Keratinocyte (primary cell): Measurements from ENCODE around the gene NRG3. TPM values are rescaled to one million over a fixed set of nuclear protein-coding genes. Genes with fewer than 3 reads are reported as not detected.

Experiments
- DNase-seq: peaks from one replicate; pipeline ENCODE4 v3.0.0-alpha.2; 2011; ENCODE audit warnings: low read depth, missing footprints, low spot score
- FAIRE-seq: peaks from 2 replicates; lab custom pipeline; 2011; peaks lifted over from hg19 to GRCh38; lab: Jason Lieb, UNC
- H2AFZ ChIP-seq: 2 replicates; pipeline ENCODE4 v1.6.0; 2012; ENCODE audit warnings: low read length, control low read depth, inconsistent platforms; ENCODE audit not compliant: control insufficient read depth
- H3K27ac ChIP-seq: 2 replicates; pipeline ENCODE4 v1.5.1; 2011; ENCODE audit warnings: low read length; ENCODE audit not compliant: control insufficient read depth, insufficient read depth
- H3K27me3 ChIP-seq: 3 replicates; pipeline ENCODE4 v1.6.0; 2011; ENCODE audit warnings: low read length; ENCODE audit not compliant: control insufficient read depth, insufficient read depth; ENCODE audit errors: extremely low read depth
- H3K36me3 ChIP-seq, 2 experiments: 2 replicates in 1 of 2; 3 replicates in 1 of 2; pipeline ENCODE4 v1.5.1; 2011; ENCODE audit warnings: low read length in 2 of 2, mild to moderate bottlenecking in 1 of 2; ENCODE audit not compliant: control insufficient read depth in 2 of 2, insufficient read depth in 2 of 2; ENCODE audit errors: extremely low read depth in 1 of 2
- H3K4me1 ChIP-seq: 3 replicates; pipeline ENCODE4 v1.5.1; 2011; ENCODE audit warnings: low read length; ENCODE audit not compliant: control insufficient read depth, insufficient read depth; ENCODE audit errors: extremely low read depth
- H3K4me2 ChIP-seq: 3 replicates; pipeline ENCODE4 v1.6.0; 2011; ENCODE audit warnings: low read depth, low read length; ENCODE audit not compliant: control insufficient read depth, insufficient read depth; ENCODE audit errors: extremely low read depth
- H3K4me3 ChIP-seq, 3 experiments: fragments of 200-600 bp in 1 of 3; sonication (generic) in 1 of 3; 2 replicates in 2 of 3; 3 replicates in 1 of 3; pipeline ENCODE4 v1.5.1; 2011 to 2016; ENCODE audit warnings: low read length in 3 of 3, mild to moderate bottlenecking in 3 of 3, control low read depth in 2 of 3, inconsistent platforms in 1 of 3, low read depth in 1 of 3, mixed read lengths in 1 of 3, mixed run types in 1 of 3, moderate library complexity in 1 of 3; ENCODE audit not compliant: control insufficient read depth in 2 of 3, insufficient read depth in 2 of 3; ENCODE audit errors: extremely low read depth in 1 of 3
- H3K79me2 ChIP-seq: 2 replicates; pipeline ENCODE4 v1.6.0; 2012; ENCODE audit warnings: low read length; ENCODE audit not compliant: control insufficient read depth, insufficient read depth
- H3K9ac ChIP-seq: 3 replicates; pipeline ENCODE4 v1.6.0; 2011; ENCODE audit warnings: low read length; ENCODE audit not compliant: control insufficient read depth, insufficient read depth; ENCODE audit errors: extremely low read depth
- H3K9me1 ChIP-seq: 3 replicates; pipeline ENCODE4 v1.6.0; 2011; ENCODE audit warnings: low read length; ENCODE audit not compliant: control insufficient read depth, insufficient read depth; ENCODE audit errors: extremely low read depth
- H3K9me3 ChIP-seq: 2 replicates; pipeline ENCODE4 v1.5.1; 2012; ENCODE audit warnings: low read depth, low read length; ENCODE audit not compliant: control insufficient read depth
- H4K20me1 ChIP-seq: 3 replicates; pipeline ENCODE4 v1.6.0; 2011; ENCODE audit warnings: low read length; ENCODE audit not compliant: control insufficient read depth, insufficient read depth; ENCODE audit errors: extremely low read depth
- CTCF ChIP-seq, 3 experiments: IDR thresholded peaks in 1 of 3; conservative IDR thresholded peaks in 1 of 3; optimal IDR thresholded peaks in 1 of 3; 2 replicates in 2 of 3; 3 replicates in 1 of 3; pipeline versions ENCODE3 to v1.5.1; 2011; ENCODE audit warnings: low read length in 3 of 3, mild to moderate bottlenecking in 3 of 3, moderate library complexity in 2 of 3, control low read depth in 1 of 3, inconsistent platforms in 1 of 3; ENCODE audit not compliant: insufficient read depth in 2 of 3; ENCODE audit errors: extremely low read depth in 1 of 3
- EZH2 ChIP-seq: IDR thresholded peaks from one replicate; pipeline ENCODE4 v1.6.1; 2012; ENCODE audit warnings: inconsistent platforms, mild to moderate bottlenecking, low read length, moderate library complexity
- dilution Hi-C: fragments of 300-500 bp; cut with MboI; formaldehyde crosslinking; loops from one replicate; pipeline ENCODE4 v1.7.0; 2020; ENCODE audit warnings: low sequenced_read_pairs; ENCODE audit not compliant: extremely low pct_ligation_motif_present
- polyA plus RNA-seq, 5 experiments: library from polyadenylated mRNA; depleted of rRNA in 3 of 5; stranded (reverse) in 3 of 5; stranded (forward) in 1 of 5; unstranded in 1 of 5; fragments of >200 nt; gene quantifications; 1 replicate in 1 of 5; 2 replicates in 3 of 5; 3 replicates in 1 of 5; pipeline versions ENCODE4 v1.2.1 to v1.2.3, GENCODE V29; 2011 to 2012; ENCODE audit warnings: missing spikeins in 2 of 5, low read depth in 1 of 5, low replicate concordance in 1 of 5

Gene NRG3
- polyA plus RNA-seq, 1 donor (not counting 4 experiments of a cell fraction or from before 2014, with no cell fraction given) = not detected

- no peak overlapping the region for H3K4me3 ChIP-seq
- no peaks in the 10 kb centered on the region for H3K9me1 ChIP-seq
- no peaks in the 10 kb centered on the region for H3K27me3 ChIP-seq
- FAIRE-seq (no peak), DNase-seq (no peak)
- no peaks in the 10 kb centered on the region for H3K79me2 ChIP-seq
- H3K36me3 ChIP-seq = no peaks in the 10 kb centered on the region
- no peaks in the 10 kb centered on the region for H3K9me3 ChIP-seq
- no peak overlapping the region for H3K27ac ChIP-seq
- no peak overlapping the region for H3K9ac ChIP-seq
- no peak overlapping the region for H2AFZ ChIP-seq
- dilution Hi-C loops = no loop called here
- no peaks in the 10 kb centered on the region for H4K20me1 ChIP-seq
- no peaks in the 10 kb centered on the region for H3K4me1 ChIP-seq
- no peak overlapping the region for H3K4me2 ChIP-seq
- TF ChIP-seq EZH2 (no peak), CTCF (optimal IDR thresholded peaks at IDR 0.05 in 1 of 3, IDR thresholded peaks at IDR 0.05 in 1 of 3, conservative IDR thresholded peaks at IDR 0.05 in 1 of 3; ENCODE audit: extremely low read depth in 1 of 3, insufficient read depth in 2 of 3, low read length in 3 of 3) (no peak)
These were observed 217.1 kb downstream of the NRG3 start for GRCh38 chr10:82092111-82092510.

GRCh38 chr10:82124713-82125112 is 249.7 kb downstream of the NRG3 start:
- Histone ChIP-seq H3K4me2 (no peak overlapping the region), H3K9me1 (no peaks in the 10 kb centered on the region), H3K9ac (no peak overlapping the region), H3K27me3 (no peaks in the 10 kb centered on the region), H3K27ac (no peak overlapping the region), H3K9me3 (no peaks in the 10 kb centered on the region), H3K4me3 (no peak overlapping the region), H2AFZ (no peak overlapping the region), H3K4me1 (no peaks in the 10 kb centered on the region), H3K36me3 (no peaks in the 10 kb centered on the region), H4K20me1 (no peaks in the 10 kb centered on the region), H3K79me2 (no peaks in the 10 kb centered on the region)
- dilution Hi-C loops = no loop called here
- TF ChIP-seq EZH2 (no peak), CTCF (optimal IDR thresholded peaks at IDR 0.05 in 1 of 3, IDR thresholded peaks at IDR 0.05 in 1 of 3, conservative IDR thresholded peaks at IDR 0.05 in 1 of 3; ENCODE audit: extremely low read depth in 1 of 3, insufficient read depth in 2 of 3, low read length in 3 of 3) (no peak)
- DNase-seq (no peak), FAIRE-seq (no peak)
